Lower lobe of right lung (tissue), 2 donors: ENCODE results near the gene ELF2. TPM values are rescaled to one million over a fixed set of nuclear protein-coding genes. Genes with fewer than 3 reads are reported as not detected.
"Not testable (repeated sequence)": the region's sequence is repeated elsewhere in the genome, so short reads cannot be mapped to it uniquely, and the experiment has no call there.

Experiments
- ATAC-seq, 2 donors: fragments of 200-7000 bp; cut with Tn5 transposase; one replicate each; pipeline ENCODE4 v1.9.1; 2020 to 2022; ENCODE audit warnings: mild to moderate bottlenecking in 2 of 2, moderate library complexity in 2 of 2
- DNase-seq: peaks from one replicate; pipeline ENCODE4 v3.0.0-alpha.2; 2020
- H3K27ac ChIP-seq: fragments of 200-600 bp; one replicate; pipeline ENCODE4 v1.8.0; 2022
- H3K27me3 ChIP-seq: fragments of 200-600 bp; one replicate; pipeline ENCODE4 v1.8.0; 2022; ENCODE audit warnings: low read depth
- H3K36me3 ChIP-seq: fragments of 200-600 bp; one replicate; pipeline ENCODE4 v1.8.0; 2022; ENCODE audit warnings: mild to moderate bottlenecking
- H3K4me1 ChIP-seq: fragments of 200-600 bp; one replicate; pipeline ENCODE4 v1.8.0; 2022
- H3K4me3 ChIP-seq: fragments of 200-600 bp; one replicate; pipeline ENCODE4 v1.8.0; 2022; ENCODE audit warnings: mild to moderate bottlenecking
- H3K9me3 ChIP-seq: fragments of 200-600 bp; one replicate; pipeline ENCODE4 v1.8.0; 2022
- intact Hi-C: fragments of 100-400 bp; cut with DNase I; formaldehyde crosslinking; loops from one replicate; pipeline ENCODE4 v1.11.0; 2022
- total RNA-seq: library from RNA; stranded (reverse); fragmentation: NEBNext Ultra II Directional; extraction: Animal tissue kit (Norgen Biotek cat#: 25700); gene quantifications from one replicate; pipeline ENCODE4 v1.2.1, GENCODE V29; 2021
- TF ChIP-seq, protein P1 (sequence below): fragments of 200-600 bp; IDR thresholded peaks from one replicate; pipeline ENCODE4 v1.8.0; 2022; ENCODE audit warnings: antibody characterized with exemption, mild to moderate bottlenecking
- donor health status: DM: no; HTN: yes; CAD: no; lungs with severe emphysema.

The ELF2 gene
- total RNA-seq, 1 donor from 2014 or later, result 54.0 TPM

DNA sequence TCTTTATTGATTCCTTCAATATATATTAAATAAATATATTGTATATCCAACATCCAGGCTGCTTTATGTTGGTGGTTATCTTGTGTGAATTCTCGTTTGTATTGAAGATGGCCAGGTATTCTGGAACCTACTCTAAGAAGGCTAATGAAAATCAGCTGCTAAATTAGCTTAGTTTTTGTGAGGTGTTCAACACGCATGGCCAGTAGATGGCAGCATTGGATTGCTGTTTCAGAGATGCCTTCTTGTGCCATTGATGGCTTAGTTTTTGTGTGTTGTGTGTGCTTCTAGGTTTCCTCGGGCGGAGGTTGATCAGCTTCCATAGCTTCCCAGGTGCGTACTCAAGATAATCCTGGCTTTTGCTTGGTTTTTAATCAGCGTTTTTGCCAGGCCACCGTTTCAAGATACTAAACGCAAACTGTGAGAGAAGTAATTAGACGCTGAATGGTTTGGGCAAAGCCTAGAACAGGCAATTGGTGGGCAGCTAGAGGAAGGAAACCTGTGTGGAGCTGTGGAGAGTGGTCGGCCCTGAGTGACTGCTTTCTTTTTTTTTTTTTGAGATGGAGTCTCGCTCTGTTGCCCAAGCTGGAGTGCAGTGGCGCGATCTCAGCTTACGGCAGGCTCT is 146.3 kb downstream of the ELF2 start:
- H3K9me3 ChIP-seq, result no peaks in the 10 kb centered on the region
- ATAC-seq (peak; percentile 79 to 80), DNase-seq (no peak)
- TF ChIP-seq, protein P1, sequence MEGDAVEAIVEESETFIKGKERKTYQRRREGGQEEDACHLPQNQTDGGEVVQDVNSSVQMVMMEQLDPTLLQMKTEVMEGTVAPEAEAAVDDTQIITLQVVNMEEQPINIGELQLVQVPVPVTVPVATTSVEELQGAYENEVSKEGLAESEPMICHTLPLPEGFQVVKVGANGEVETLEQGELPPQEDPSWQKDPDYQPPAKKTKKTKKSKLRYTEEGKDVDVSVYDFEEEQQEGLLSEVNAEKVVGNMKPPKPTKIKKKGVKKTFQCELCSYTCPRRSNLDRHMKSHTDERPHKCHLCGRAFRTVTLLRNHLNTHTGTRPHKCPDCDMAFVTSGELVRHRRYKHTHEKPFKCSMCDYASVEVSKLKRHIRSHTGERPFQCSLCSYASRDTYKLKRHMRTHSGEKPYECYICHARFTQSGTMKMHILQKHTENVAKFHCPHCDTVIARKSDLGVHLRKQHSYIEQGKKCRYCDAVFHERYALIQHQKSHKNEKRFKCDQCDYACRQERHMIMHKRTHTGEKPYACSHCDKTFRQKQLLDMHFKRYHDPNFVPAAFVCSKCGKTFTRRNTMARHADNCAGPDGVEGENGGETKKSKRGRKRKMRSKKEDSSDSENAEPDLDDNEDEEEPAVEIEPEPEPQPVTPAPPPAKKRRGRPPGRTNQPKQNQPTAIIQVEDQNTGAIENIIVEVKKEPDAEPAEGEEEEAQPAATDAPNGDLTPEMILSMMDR, result peak; percentile 71
- no peaks in the 10 kb centered on the region for H3K27me3 ChIP-seq
- H3K4me3 ChIP-seq, result no peak overlapping the region
- intact Hi-C loops, result no loop called here
- H3K27ac ChIP-seq, result no peak overlapping the region
- H3K4me1 ChIP-seq, result no peaks in the 10 kb centered on the region
- H3K36me3 ChIP-seq, result peaks cover 6% of the 10 kb centered on the region

DNA sequence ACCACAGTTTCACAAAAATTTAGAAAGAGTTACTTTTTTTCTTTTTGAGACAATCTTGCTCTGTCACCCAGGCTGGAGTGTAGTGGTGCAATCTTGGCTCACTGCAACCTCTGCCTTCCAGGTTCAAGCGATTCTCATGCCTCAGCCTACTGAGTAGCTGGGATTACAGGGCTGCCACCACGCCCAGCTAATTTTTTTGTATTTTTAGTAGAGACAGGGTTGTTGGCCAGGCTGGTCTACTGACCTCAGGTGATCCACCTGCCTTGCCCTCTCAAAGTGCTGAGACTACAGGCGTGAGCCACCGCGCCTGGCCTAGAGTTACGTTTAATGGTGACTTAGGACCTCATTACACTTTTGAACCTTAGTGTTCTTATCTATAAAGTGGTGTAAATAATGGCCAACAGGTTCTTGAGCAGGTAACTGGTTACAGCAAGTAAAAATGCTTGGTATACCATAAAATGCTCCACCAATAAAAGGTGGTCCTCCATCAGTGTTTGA is 147.1 kb downstream of the ELF2 start:
- H3K36me3 ChIP-seq, H3K27me3 ChIP-seq, H3K9me3 ChIP-seq, H3K4me1 ChIP-seq, intact Hi-C loops, ATAC-seq, H3K27ac ChIP-seq, H3K4me3 ChIP-seq, DNase-seq: not testable (repeated sequence)

DNA sequence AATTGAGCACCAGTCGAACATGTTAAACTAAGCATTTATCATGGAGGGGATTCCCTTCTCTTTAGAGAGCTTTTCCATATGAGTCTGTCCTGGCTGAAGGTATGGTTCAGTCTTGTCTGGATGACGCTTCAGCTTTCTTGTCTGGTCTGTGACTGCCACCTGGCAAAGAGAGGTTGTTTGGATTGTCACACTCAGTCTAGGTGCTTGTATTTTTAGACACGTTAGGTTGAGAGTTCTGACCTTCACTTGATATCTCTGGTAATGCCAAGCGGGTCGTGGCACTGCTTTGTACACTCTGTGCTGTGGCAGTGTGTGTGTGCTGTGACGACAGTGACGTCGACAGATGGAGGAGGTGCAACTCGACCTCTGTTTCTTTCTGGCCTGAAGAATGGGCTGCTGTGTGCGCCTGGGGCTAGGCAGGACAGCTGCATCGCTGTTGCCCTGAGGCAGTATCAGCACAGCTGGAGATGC is 148.8 kb downstream of the ELF2 start:
- H3K9me3 ChIP-seq, result no peaks in the 10 kb centered on the region
- no peak overlapping the region for H3K27ac ChIP-seq
- no peak overlapping the region for H3K4me3 ChIP-seq
- H3K27me3 ChIP-seq, result no peaks in the 10 kb centered on the region
- intact Hi-C loops, result no loop called here
- TF ChIP-seq, protein P1, result no peak
- peak; percentile 40 to 55 for ATAC-seq
- no peak for DNase-seq
- peaks cover 6% of the 10 kb centered on the region for H3K36me3 ChIP-seq
- H3K4me1 ChIP-seq, result no peaks in the 10 kb centered on the region

DNA sequence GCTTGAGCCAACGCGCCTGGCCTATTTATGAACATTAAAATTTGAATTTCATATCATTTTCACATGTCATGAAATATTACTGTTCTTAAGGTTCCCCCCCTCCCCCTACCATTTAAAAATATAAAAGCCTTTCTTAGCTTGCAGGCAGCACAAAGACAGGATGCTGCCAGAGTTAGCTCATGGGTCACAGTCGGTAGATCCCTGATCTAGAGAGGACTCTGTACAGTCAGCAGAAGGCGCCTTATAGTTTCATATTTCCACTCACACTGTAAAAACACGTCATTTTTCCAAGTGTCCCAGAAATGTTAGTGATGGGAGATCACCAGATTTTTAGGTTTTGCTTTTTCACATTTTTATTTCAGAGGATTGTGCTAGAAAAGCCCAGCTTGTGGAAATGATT is 149.2 kb downstream of the ELF2 start:
- H3K9me3 ChIP-seq, result no peaks in the 10 kb centered on the region
- H3K27me3 ChIP-seq, result no peaks in the 10 kb centered on the region
- ATAC-seq (no peak), DNase-seq (no peak)
- H3K4me1 ChIP-seq, result no peaks in the 10 kb centered on the region
- H3K4me3 ChIP-seq, result no peak overlapping the region
- intact Hi-C loops, result no loop called here
- H3K36me3 ChIP-seq, result peaks cover 6% of the 10 kb centered on the region
- no peak overlapping the region for H3K27ac ChIP-seq
- TF ChIP-seq, protein P1, result no peak

DNA sequence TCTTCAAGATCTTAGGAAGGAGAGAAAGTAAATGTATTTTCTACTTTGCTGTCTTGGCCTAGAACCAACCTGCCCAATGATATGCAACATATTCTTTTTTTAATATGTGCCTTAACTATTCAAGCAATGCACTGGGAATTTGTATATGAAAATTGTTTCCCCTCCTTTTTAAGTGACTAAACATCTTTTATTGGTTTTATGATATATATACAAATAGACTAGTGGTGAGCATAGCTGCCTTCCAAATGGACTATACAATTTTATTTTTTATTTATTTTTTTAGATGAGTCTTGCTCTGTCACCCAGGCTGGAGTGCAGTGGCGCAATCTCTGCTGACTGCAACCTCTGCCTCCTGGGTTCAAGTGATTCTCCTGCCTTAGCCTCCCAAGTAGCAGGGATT is 151.2 kb downstream of the ELF2 start:
- Histone ChIP-seq H3K4me1 (no peaks in the 10 kb centered on the region), H3K36me3 (peaks cover 6% of the 10 kb centered on the region), H3K9me3 (no peaks in the 10 kb centered on the region), H3K27ac (no peak overlapping the region), H3K4me3 (no peak overlapping the region), H3K27me3 (no peaks in the 10 kb centered on the region)
- DNase-seq, result no peak
- no peak for ATAC-seq
- intact Hi-C loops, result no loop called here
- TF ChIP-seq, protein P1, result no peak

DNA sequence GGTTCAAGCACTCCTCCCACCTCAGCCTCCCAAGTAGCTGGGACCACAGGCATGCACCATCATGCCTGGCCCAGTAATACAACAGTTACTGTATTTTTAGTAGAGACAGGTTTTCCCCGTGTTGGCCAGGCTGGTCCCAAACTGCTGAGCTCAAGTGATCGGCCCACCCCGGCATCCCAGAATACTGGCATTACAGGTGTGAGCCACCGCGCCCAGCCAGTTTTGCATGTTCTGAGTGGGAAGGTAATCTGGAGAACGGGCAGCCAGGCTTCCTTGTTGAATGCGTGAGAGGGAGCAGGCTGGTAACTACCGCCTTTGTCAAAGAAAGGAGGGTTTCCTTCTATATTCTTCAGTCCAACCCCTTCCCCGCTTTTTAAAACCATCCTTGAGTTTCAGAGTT is 152.3 kb downstream of the ELF2 start:
- no peak overlapping the region for H3K27ac ChIP-seq
- H3K4me1 ChIP-seq, result no peaks in the 10 kb centered on the region
- peaks cover 6% of the 10 kb centered on the region for H3K36me3 ChIP-seq
- H3K9me3 ChIP-seq, result no peaks in the 10 kb centered on the region
- ATAC-seq (no peak), DNase-seq (no peak)
- intact Hi-C loops, result no loop called here
- no peaks in the 10 kb centered on the region for H3K27me3 ChIP-seq
- H3K4me3 ChIP-seq, result no peak overlapping the region
- TF ChIP-seq, protein P1, result no peak
